Activated T-helper 1 cell treated with anti-CD3 and anti-CD28 coated beads, Interleukin-12 subunit alpha, Interleukin-12 subunit beta, Interleukin-2, Interleukin-4 antibody, amounts not matched to agents 30 ng/mL and 10 ng/mL and 1 ng/mL, durations not matched to agents 14 hours and 24 hours and 36 hours (primary cell): ENCODE data around the gene ELP4. TPM values are rescaled to one million over a fixed set of nuclear protein-coding genes. Genes with fewer than 3 reads are reported as not detected.
"Not testable (repeated sequence)": the region's sequence is repeated elsewhere in the genome, so short reads cannot be mapped to it uniquely, and the experiment has no call there.

Experiments used
- DNase-seq: peaks from one replicate; pipeline ENCODE4 v3.0.0; 2021; ENCODE audit warnings: low spot score
- H3K27ac Mint-ChIP-seq: one replicate; pipeline ENCODE4 v1.8.0; 2021; ENCODE audit warnings: mild to moderate bottlenecking, mixed read lengths
- H3K27me3 Mint-ChIP-seq: one replicate; pipeline ENCODE4 v1.8.0; 2022; ENCODE audit warnings: mild to moderate bottlenecking, moderate library complexity, mixed read lengths; ENCODE audit not compliant: insufficient read depth
- H3K36me3 Mint-ChIP-seq: one replicate; pipeline ENCODE4 v1.8.0; 2021; ENCODE audit warnings: low read depth, mixed read lengths
- H3K4me1 Mint-ChIP-seq: one replicate; pipeline ENCODE4 v1.8.0; 2021; ENCODE audit warnings: low read depth, mixed read lengths
- H3K4me3 Mint-ChIP-seq: one replicate; pipeline ENCODE4 v1.8.0; 2021; ENCODE audit warnings: mild to moderate bottlenecking, moderate library complexity, mixed read lengths
- H3K9me3 Mint-ChIP-seq: one replicate; pipeline ENCODE4 v1.8.0; 2021; ENCODE audit warnings: mixed read lengths
- intact Hi-C: fragments of 100-400 bp; cut with micrococcal nuclease; formaldehyde crosslinking; loops from one replicate; pipeline ENCODE4 v1.15.1; 2024
- total RNA-seq: library from RNA; stranded (reverse); gene quantifications from 2 replicates; pipeline ENCODE4 v1.2.3, GENCODE V29; 2022

Gene ELP4, protein sequence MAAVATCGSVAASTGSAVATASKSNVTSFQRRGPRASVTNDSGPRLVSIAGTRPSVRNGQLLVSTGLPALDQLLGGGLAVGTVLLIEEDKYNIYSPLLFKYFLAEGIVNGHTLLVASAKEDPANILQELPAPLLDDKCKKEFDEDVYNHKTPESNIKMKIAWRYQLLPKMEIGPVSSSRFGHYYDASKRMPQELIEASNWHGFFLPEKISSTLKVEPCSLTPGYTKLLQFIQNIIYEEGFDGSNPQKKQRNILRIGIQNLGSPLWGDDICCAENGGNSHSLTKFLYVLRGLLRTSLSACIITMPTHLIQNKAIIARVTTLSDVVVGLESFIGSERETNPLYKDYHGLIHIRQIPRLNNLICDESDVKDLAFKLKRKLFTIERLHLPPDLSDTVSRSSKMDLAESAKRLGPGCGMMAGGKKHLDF
- total RNA-seq: 15.1 and 17.3 TPM in 2 replicates

GRCh38 chr11:31509429-31510345, at the start of gene ELP4, which contains the start of gene IMMP1L:
TSS of gene ELP4 (plus strand) at chr11:31509767. CDS start at chr11:31509785, 18 bp downstream.
TSS of gene IMMP1L (minus strand) at chr11:31509622. CDS start at chr11:31463276, 46,346 bp downstream.
- H3K4me1 Mint-ChIP-seq: peaks cover 47% of the 10 kb centered on the region
- peak; percentile 94 for DNase-seq
- no peaks in the 10 kb centered on the region for H3K27me3 Mint-ChIP-seq
- H3K4me3 Mint-ChIP-seq: peak within 1 kb of the TSS; percentile 99
- peaks cover 6% of the 10 kb centered on the region for H3K36me3 Mint-ChIP-seq
- intact Hi-C loops: loop anchor here (1.0 to 5.0 kb wide), 5 partner anchors 140 to 1383 kb away; partner anchors contain the start of genes ARL14EP, DCDC1, DNAJC24 and EIF3M
- peak within 1 kb of the TSS; percentile 94 for H3K27ac Mint-ChIP-seq
- no peaks in the 10 kb centered on the region for H3K9me3 Mint-ChIP-seq

DNA sequence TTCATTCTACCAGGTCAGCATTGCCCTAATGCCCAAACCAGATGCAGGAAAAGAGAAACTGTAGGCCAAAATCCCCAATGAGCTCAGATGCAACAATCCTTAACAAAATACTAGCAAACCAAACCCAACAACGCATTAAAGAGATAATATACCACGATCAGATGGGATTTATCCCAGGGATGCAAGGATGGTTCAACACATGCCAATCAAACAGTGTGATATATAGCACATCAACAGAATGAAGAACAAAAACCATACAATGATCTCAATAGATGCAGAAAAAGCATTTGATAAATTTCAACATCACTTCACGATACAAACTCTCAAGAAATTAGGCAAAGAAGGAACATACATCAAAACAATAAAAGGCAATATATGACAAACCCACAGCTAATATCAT, 45.1 kb upstream of the ELP4 start:
- Mint-ChIP-seq H3K27me3 (no peaks in the 10 kb centered on the region), H3K4me3 (no peak overlapping the region), H3K36me3 (peaks cover 12% of the 10 kb centered on the region), H3K27ac (no peak overlapping the region), H3K9me3 (peaks cover 14% of the 10 kb centered on the region), H3K4me1 (no peaks in the 10 kb centered on the region)
- DNase-seq: no peak
- intact Hi-C loops: no loop called here

GRCh38 chr11:31474083-31474482, 35.5 kb upstream of the ELP4 start:
- Mint-ChIP-seq H3K27ac (no peak overlapping the region), H3K9me3 (no peaks in the 10 kb centered on the region), H3K4me1 (no peaks in the 10 kb centered on the region), H3K36me3 (peaks cover 2% of the 10 kb centered on the region), H3K27me3 (no peaks in the 10 kb centered on the region), H3K4me3 (no peak overlapping the region)
- intact Hi-C loops: loop anchor here (10.0 kb wide), 1 partner anchor 321 kb away; no protein-coding TSS in a partner anchor
- DNase-seq: no peak

- H3K4me3 Mint-ChIP-seq: no peak overlapping the region
- H3K9me3 Mint-ChIP-seq: no peaks in the 10 kb centered on the region
- no peaks in the 10 kb centered on the region for H3K36me3 Mint-ChIP-seq
- H3K27ac Mint-ChIP-seq: no peak overlapping the region
- H3K27me3 Mint-ChIP-seq: no peaks in the 10 kb centered on the region
- intact Hi-C loops: loop anchor here (10.0 kb wide), 1 partner anchor 317 kb away; no protein-coding TSS in a partner anchor
- no peaks in the 10 kb centered on the region for H3K4me1 Mint-ChIP-seq
- no peak for DNase-seq
Measured at GRCh38 chr11:31477528-31478222, 31.9 kb upstream of the ELP4 start.

DNA sequence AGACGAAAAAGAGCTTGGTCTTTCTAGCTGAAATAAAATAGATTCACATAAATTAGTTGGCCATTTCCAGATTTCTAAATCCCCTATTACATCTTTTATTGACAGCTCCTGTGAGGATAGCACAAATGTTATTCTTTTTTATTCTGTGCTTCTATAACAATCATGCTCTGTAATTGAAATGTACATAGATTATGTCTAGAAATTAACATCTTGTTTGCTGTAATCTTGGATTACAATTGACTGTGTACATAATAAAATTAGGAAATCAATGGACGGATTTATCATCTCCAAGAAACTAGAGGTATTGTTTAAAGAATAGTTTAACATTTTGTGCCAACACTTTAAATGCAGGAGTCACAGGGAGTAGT, 31.4 kb upstream of the ELP4 start:
- Mint-ChIP-seq H3K9me3 (no peaks in the 10 kb centered on the region), H3K27me3 (no peaks in the 10 kb centered on the region), H3K36me3 (no peaks in the 10 kb centered on the region), H3K27ac (no peak overlapping the region), H3K4me3 (no peak overlapping the region), H3K4me1 (no peaks in the 10 kb centered on the region)
- intact Hi-C loops: loop anchor here (10.0 kb wide), 1 partner anchor 317 kb away; no protein-coding TSS in a partner anchor
- DNase-seq: no peak

DNA sequence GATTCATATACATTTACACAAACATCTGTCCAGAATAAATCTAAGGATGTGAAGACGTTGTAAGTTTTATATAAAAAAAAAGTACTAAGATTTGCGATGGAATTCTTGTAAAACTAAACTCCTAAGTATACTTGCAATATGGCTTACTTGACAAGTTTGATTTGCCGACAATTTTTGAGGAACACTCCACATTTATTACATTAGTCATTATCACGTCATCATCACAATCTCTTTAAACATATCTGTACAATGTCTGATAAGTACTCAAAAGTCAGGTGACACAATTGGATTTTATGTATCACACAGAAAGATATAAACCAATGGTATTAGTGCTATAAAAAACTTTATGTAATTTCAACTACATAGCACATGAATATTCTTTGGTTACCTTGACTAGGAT, 30.5 kb upstream of the ELP4 start:
- no peak overlapping the region for H3K27ac Mint-ChIP-seq
- no peaks in the 10 kb centered on the region for H3K4me1 Mint-ChIP-seq
- no peak for DNase-seq
- H3K27me3 Mint-ChIP-seq: no peaks in the 10 kb centered on the region
- H3K9me3 Mint-ChIP-seq: no peaks in the 10 kb centered on the region
- intact Hi-C loops: loop anchor here (10.0 kb wide), 1 partner anchor 316 kb away; no protein-coding TSS in a partner anchor
- H3K36me3 Mint-ChIP-seq: no peaks in the 10 kb centered on the region
- no peak overlapping the region for H3K4me3 Mint-ChIP-seq

DNA sequence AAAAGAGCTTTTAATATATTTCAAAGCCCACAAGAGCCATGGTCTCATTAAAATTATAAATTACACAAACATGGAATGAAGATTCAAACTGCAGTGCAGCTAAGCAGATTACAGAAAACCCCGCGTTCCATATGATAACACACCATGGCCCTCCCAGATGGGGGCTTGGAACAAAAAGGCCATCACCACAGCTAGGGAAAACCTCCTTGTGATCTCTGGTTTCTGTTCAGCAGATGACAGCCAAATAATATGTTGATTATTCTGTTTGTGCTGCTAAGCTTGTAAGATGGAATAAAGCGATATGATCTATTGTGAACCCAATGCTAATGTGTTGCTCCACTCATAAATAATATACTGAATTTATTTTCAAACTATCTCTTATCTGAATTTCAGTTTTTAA, 28.6 kb upstream of the ELP4 start:
- no peak overlapping the region for H3K27ac Mint-ChIP-seq
- intact Hi-C loops: loop anchor here (10.0 kb wide), 1 partner anchor 694 kb away; no protein-coding TSS in a partner anchor
- H3K4me3 Mint-ChIP-seq: no peak overlapping the region
- no peaks in the 10 kb centered on the region for H3K9me3 Mint-ChIP-seq
- H3K4me1 Mint-ChIP-seq: no peaks in the 10 kb centered on the region
- no peaks in the 10 kb centered on the region for H3K36me3 Mint-ChIP-seq
- DNase-seq: no peak
- H3K27me3 Mint-ChIP-seq: no peaks in the 10 kb centered on the region

GRCh38 chr11:31484497-31484896, 25.1 kb upstream of the ELP4 start:
- Mint-ChIP-seq H3K9me3 (no peaks in the 10 kb centered on the region), H3K4me1 (no peaks in the 10 kb centered on the region), H3K4me3 (no peak overlapping the region), H3K27me3 (no peaks in the 10 kb centered on the region), H3K27ac (no peak overlapping the region), H3K36me3 (no peaks in the 10 kb centered on the region)
- DNase-seq: no peak
- intact Hi-C loops: loop anchor here (10.0 kb wide), 1 partner anchor 690 kb away; no protein-coding TSS in a partner anchor

GRCh38 chr11:31487848-31488247, 21.7 kb upstream of the ELP4 start:
- Mint-ChIP-seq H3K9me3 (no peaks in the 10 kb centered on the region), H3K4me1 (peaks cover 6% of the 10 kb centered on the region), H3K4me3 (no peak overlapping the region), H3K27me3 (no peaks in the 10 kb centered on the region), H3K36me3 (peaks cover 13% of the 10 kb centered on the region), H3K27ac (no peak overlapping the region)
- intact Hi-C loops: loop anchor here (1.0 to 10.0 kb wide), 2 partner anchors 470 to 687 kb away; no protein-coding TSS in a partner anchor
- no peak for DNase-seq

- no peak overlapping the region for H3K4me3 Mint-ChIP-seq
- peaks cover 18% of the 10 kb centered on the region for H3K9me3 Mint-ChIP-seq
- H3K27me3 Mint-ChIP-seq: no peaks in the 10 kb centered on the region
- H3K4me1 Mint-ChIP-seq: peaks cover 6% of the 10 kb centered on the region
- no peak for DNase-seq
- H3K36me3 Mint-ChIP-seq: peaks cover 40% of the 10 kb centered on the region
- intact Hi-C loops: no loop called here
- peak overlapping the region; percentile 18 for H3K27ac Mint-ChIP-seq
Measured at GRCh38 chr11:31492320-31492913, 17.1 kb upstream of the ELP4 start.

DNA sequence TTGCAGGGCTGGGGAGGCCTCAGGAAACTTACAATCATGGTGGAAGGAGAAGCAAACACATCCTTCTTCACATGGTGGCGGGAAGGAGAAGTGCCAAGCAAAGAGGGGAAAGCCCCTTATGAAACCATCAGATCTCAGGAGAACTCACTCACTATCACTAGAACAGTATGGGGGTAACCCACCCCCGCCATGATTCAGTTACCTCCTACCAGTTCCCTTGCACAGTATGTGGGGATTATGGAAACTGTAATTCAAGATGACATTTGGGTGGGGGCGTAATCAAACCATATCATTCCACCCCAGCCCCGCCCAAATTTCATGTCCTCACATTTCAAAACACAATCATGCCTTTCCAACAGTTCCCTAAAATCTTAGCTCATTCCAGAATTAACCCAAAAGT, 16.3 kb upstream of the ELP4 start:
- Mint-ChIP-seq H3K4me3 (no peak overlapping the region), H3K27ac (no peak overlapping the region), H3K36me3 (peaks cover 43% of the 10 kb centered on the region), H3K4me1 (peaks cover 6% of the 10 kb centered on the region), H3K9me3 (peaks cover 18% of the 10 kb centered on the region), H3K27me3 (no peaks in the 10 kb centered on the region)
- intact Hi-C loops: no loop called here
- DNase-seq: no peak

GRCh38 chr11:31493762-31494161, 15.8 kb upstream of the ELP4 start:
- H3K27ac Mint-ChIP-seq, H3K4me1 Mint-ChIP-seq, intact Hi-C loops, H3K4me3 Mint-ChIP-seq, DNase-seq, H3K27me3 Mint-ChIP-seq: not testable (repeated sequence)
- H3K9me3 Mint-ChIP-seq: peaks cover 18% of the 10 kb centered on the region
- H3K36me3 Mint-ChIP-seq: peaks cover 43% of the 10 kb centered on the region
